ENCODE results near the gene CAMK2N1. TPM values are rescaled to one million over a fixed set of nuclear protein-coding genes. Genes with fewer than 3 reads are reported as not detected.
"Not testable (repeated sequence)": the region's sequence is repeated elsewhere in the genome, so short reads cannot be mapped to it uniquely, and the experiment has no call there.

The CAMK2N1 gene
- total RNA-seq (10 to 100 TPM; 15.6 to 28.5 (median 15.8) TPM), polyA plus RNA-seq (16.0 TPM)
- long read RNA-seq, donor 1, transcript CAMK2N1-201 (2 exons, 2,336 nt) = major isoform, 20 of 24 reads
- long read RNA-seq, donor 1, partial matches to known transcripts = 3 of 24 reads
- long read RNA-seq, donor 1, other reads (novel, unspliced or antisense) = 1 of 24 reads
- long read RNA-seq, donor 2, transcript CAMK2N1-201 (2 exons, 2,336 nt) = major isoform, 8 of 9 reads
- long read RNA-seq, donor 2, partial matches to known transcripts = 0 of 9 reads
- long read RNA-seq, donor 2, other reads (novel, unspliced or antisense) = 1 of 9 reads
- long read RNA-seq, donor 3, partial matches to known transcripts = 12 of 13 reads
- long read RNA-seq, donor 3, other reads (novel, unspliced or antisense) = 0 of 13 reads
- long read RNA-seq, donor 4, transcript CAMK2N1-201 (2 exons, 2,336 nt) = major isoform, 14 of 15 reads
- long read RNA-seq, donor 4, partial matches to known transcripts = 0 of 15 reads
- long read RNA-seq, donor 4, other reads (novel, unspliced or antisense) = 0 of 15 reads

GRCh38 chr1:20485527-20486456 lies at the start of gene CAMK2N1:
CAMK2N1 (minus strand) TSS chr1:20486210; CDS start chr1:20485379, 831 bp downstream.
- WGBS = under 1% methylated on average over 103 of the region's 104 CpGs
- intact Hi-C loops (cut with DNase I) = loop anchor here in 1 of 4 donors (10.0 kb wide), 1 partner anchor 101 kb away; no protein-coding TSS in a partner anchor
- DNase-seq (peak; percentile 73 to 92 (median 92)), ATAC-seq (peak; percentile 87)
- Histone ChIP-seq H3K9me3 (ENCODE audit: control insufficient read depth, low read length) (no peaks in the 10 kb centered on the region), H3K4me1 (ENCODE audit: control insufficient read depth, insufficient read depth, low read length) (no peaks in the 10 kb centered on the region), H3K27ac (ENCODE audit: low read length) (peak within 1 kb of the TSS; percentile 22), H3K27me3 (ENCODE audit: control insufficient read depth, insufficient read depth) (no peaks in the 10 kb centered on the region), H3K4me3 (ENCODE audit: low read length) (peak within 1 kb of the TSS; percentile 64)

- ATAC-seq (peak; percentile 72 to 75), DNase-seq (peak in 1 of 3 donors; percentile 47)
- Histone ChIP-seq H3K4me3 (ENCODE audit: low read length) (no peak overlapping the region), H3K4me1 (ENCODE audit: control insufficient read depth, insufficient read depth, low read length) (peaks cover 3% of the 10 kb centered on the region), H3K9me3 (ENCODE audit: control insufficient read depth, low read length) (no peaks in the 10 kb centered on the region), H3K27ac (ENCODE audit: low read length) (no peak overlapping the region), H3K27me3 (ENCODE audit: control insufficient read depth, insufficient read depth) (no peaks in the 10 kb centered on the region)
- WGBS = 43% methylated on average over 12 of the region's 12 CpGs
- intact Hi-C loops (cut with DNase I) = no loop called here
Observed at GRCh38 chr1:20534659-20535417, 48.8 kb upstream of the CAMK2N1 start.

- Histone ChIP-seq H3K27ac (ENCODE audit: low read length) (no peak overlapping the region), H3K9me3 (ENCODE audit: control insufficient read depth, low read length) (no peaks in the 10 kb centered on the region), H3K4me3 (ENCODE audit: low read length) (no peak overlapping the region), H3K27me3 (ENCODE audit: control insufficient read depth, insufficient read depth) (no peaks in the 10 kb centered on the region), H3K4me1 (ENCODE audit: control insufficient read depth, insufficient read depth, low read length) (peaks cover 3% of the 10 kb centered on the region)
- ATAC-seq (no peak), DNase-seq (no peak)
- intact Hi-C loops (cut with DNase I) = no loop called here
- 77% methylated on average over 4 of the region's 4 CpGs for WGBS
Observed at GRCh38 chr1:20533635-20534034, 47.6 kb upstream of the CAMK2N1 start.

GRCh38 chr1:20530901-20531300 lies 44.9 kb upstream of the CAMK2N1 start:
- no peaks in the 10 kb centered on the region for H3K27me3 ChIP-seq (ENCODE audit: control insufficient read depth, insufficient read depth)
- H3K4me1 ChIP-seq (ENCODE audit: control insufficient read depth, insufficient read depth, low read length) = peaks cover 3% of the 10 kb centered on the region
- no peak for ATAC-seq
- DNase-seq = no peak
- WGBS = 68% methylated on average over 6 of the region's 6 CpGs
- no peak overlapping the region for H3K4me3 ChIP-seq (ENCODE audit: low read length)
- no peak overlapping the region for H3K27ac ChIP-seq (ENCODE audit: low read length)
- H3K9me3 ChIP-seq (ENCODE audit: control insufficient read depth, low read length) = no peaks in the 10 kb centered on the region
- intact Hi-C loops (cut with DNase I) = no loop called here

- H3K9me3 ChIP-seq (ENCODE audit: control insufficient read depth, low read length) = no peaks in the 10 kb centered on the region
- intact Hi-C loops (cut with DNase I) = no loop called here
- DNase-seq (no peak), ATAC-seq (peak in 1 of 2 donors; percentile 66)
- no peak overlapping the region for H3K27ac ChIP-seq (ENCODE audit: low read length)
- no peak overlapping the region for H3K4me3 ChIP-seq (ENCODE audit: low read length)
- peaks cover 3% of the 10 kb centered on the region for H3K4me1 ChIP-seq (ENCODE audit: control insufficient read depth, insufficient read depth, low read length)
- 29% methylated on average over 8 of the region's 8 CpGs for WGBS
- no peaks in the 10 kb centered on the region for H3K27me3 ChIP-seq (ENCODE audit: control insufficient read depth, insufficient read depth)
Observed at GRCh38 chr1:20530306-20530705, 44.3 kb upstream of the CAMK2N1 start.

DNA sequence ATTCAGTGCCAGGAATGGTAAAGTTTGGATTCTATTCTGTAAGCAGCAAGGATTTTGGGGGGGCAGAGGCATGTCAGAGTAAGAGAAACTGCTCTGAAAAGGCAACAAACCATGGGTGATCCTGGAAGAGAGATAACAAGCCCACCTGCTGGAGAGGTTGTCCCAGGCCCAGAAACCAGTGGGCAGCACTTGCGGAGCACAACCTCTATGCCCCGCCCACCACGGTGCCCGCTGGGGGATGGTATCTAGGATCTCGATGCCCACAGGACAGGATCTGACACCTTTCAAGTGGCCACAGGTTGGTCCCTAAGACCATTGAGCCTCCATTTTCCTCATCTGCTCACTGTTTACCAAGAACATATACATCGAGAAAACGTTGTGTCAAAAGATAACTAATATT lies 42.2 kb upstream of the CAMK2N1 start:
- intact Hi-C loops (cut with DNase I) = loop anchor here in 2 of 4 donors (5.0 kb wide), 2 partner anchors 99 to 109 kb away; no protein-coding TSS in a partner anchor
- DNase-seq (peak in 1 of 3 donors; percentile 56), ATAC-seq (no peak)
- Histone ChIP-seq H3K27ac (ENCODE audit: low read length) (no peak overlapping the region), H3K4me1 (ENCODE audit: control insufficient read depth, insufficient read depth, low read length) (no peaks in the 10 kb centered on the region), H3K4me3 (ENCODE audit: low read length) (no peak overlapping the region), H3K27me3 (ENCODE audit: control insufficient read depth, insufficient read depth) (no peaks in the 10 kb centered on the region), H3K9me3 (ENCODE audit: control insufficient read depth, low read length) (no peaks in the 10 kb centered on the region)
- 58% methylated on average over 7 of the region's 7 CpGs for WGBS

- intact Hi-C loops (cut with DNase I) = loop anchor here in 2 of 4 donors (5.0 kb wide), 2 partner anchors 101 to 111 kb away; no protein-coding TSS in a partner anchor
Observed at GRCh38 chr1:20526267-20526666, 40.3 kb upstream of the CAMK2N1 start.

DNA sequence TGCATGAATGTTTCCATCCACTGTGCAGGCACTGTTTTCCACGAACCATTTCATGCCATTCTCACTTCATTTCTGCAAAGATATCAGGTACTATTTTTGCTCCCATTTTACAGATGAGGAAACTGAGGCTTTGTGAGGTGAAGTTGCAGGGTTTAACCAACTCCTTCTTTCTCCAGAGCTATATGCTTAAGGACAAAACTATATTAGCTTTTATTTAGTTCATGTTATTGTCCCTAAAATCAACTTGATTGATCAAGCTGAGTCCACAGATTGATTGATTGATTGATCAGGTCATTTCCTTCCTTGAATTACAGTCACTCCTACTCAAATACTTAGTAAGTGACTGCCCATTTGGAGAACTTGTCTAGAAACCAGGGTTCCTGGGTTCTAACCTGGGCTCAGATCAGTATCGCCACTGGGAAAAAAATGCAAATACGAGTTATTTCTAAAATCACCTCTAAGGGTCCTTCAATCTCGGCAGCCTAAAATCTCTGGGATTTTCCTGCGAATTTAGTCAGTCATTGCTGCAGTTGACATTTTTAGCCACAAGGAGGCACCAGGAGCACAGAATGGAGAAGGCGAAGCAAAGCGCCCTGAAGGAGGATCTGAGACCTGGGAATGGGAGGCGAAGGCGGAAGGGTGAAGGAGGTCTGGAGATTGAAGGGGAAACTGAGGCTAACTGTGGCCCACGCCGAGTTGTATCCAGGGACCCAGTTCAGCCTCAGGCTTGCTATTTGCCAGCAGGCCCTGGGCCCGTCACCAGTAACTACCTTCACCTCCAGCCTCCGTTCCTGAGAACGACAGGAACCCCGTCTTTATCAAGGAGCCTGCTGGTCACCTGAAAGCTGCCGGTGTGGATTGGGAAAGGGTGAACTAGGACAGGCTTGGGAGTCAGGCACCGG lies 36.2 kb upstream of the CAMK2N1 start:
- Histone ChIP-seq H3K4me3 (ENCODE audit: low read length) (no peak overlapping the region), H3K27ac (ENCODE audit: low read length) (no peak overlapping the region), H3K27me3 (ENCODE audit: control insufficient read depth, insufficient read depth) (no peaks in the 10 kb centered on the region), H3K9me3 (ENCODE audit: control insufficient read depth, low read length) (no peaks in the 10 kb centered on the region), H3K4me1 (ENCODE audit: control insufficient read depth, insufficient read depth, low read length) (no peaks in the 10 kb centered on the region)
- peak; percentile 70 to 84 (median 75) for DNase-seq
- peak; percentile 70 to 82 for ATAC-seq
- intact Hi-C loops (cut with DNase I) = loop anchor here in 2 of 4 donors (5.0 kb wide), 2 partner anchors 115 to 120 kb away; no protein-coding TSS in a partner anchor
- WGBS = 18% methylated on average over 17 of the region's 17 CpGs

More at GRCh38 chr1:20526267-20526666, 40.3 kb upstream of the CAMK2N1 start:
- Histone ChIP-seq H3K4me1 (ENCODE audit: control insufficient read depth, insufficient read depth, low read length) (no peaks in the 10 kb centered on the region), H3K4me3 (ENCODE audit: low read length) (no peak overlapping the region), H3K27me3 (ENCODE audit: control insufficient read depth, insufficient read depth) (no peaks in the 10 kb centered on the region), H3K27ac (ENCODE audit: low read length) (no peak overlapping the region), H3K9me3 (ENCODE audit: control insufficient read depth, low read length) (no peaks in the 10 kb centered on the region)
- ATAC-seq (no peak), DNase-seq (no peak)
- 86% methylated on average over 6 of the region's 6 CpGs for WGBS

GRCh38 chr1:20519609-20520262 lies 33.7 kb upstream of the CAMK2N1 start:
- intact Hi-C loops (cut with DNase I) = loop anchor here in 2 of 4 donors (5.0 kb wide), 2 partner anchors 118 to 123 kb away; no protein-coding TSS in a partner anchor
- H3K4me3 ChIP-seq (ENCODE audit: low read length); DNase-seq; H3K9me3 ChIP-seq (ENCODE audit: control insufficient read depth, low read length); H3K27ac ChIP-seq (ENCODE audit: low read length); H3K27me3 ChIP-seq (ENCODE audit: control insufficient read depth, insufficient read depth); ATAC-seq; H3K4me1 ChIP-seq (ENCODE audit: control insufficient read depth, insufficient read depth, low read length): not testable (repeated sequence)
- 50% methylated on average over 7 of the region's 7 CpGs for WGBS
